ENCODE results near the gene PID1. TPM values are rescaled to one million over a fixed set of nuclear protein-coding genes. Genes with fewer than 3 reads are reported as not detected.
A peak's percentile ranks its signal among the peaks of the same experiment; 100 is the strongest.

Gene PID1
- total RNA-seq, 1 donor from 2014 or later, result 10.7 TPM

DNA sequence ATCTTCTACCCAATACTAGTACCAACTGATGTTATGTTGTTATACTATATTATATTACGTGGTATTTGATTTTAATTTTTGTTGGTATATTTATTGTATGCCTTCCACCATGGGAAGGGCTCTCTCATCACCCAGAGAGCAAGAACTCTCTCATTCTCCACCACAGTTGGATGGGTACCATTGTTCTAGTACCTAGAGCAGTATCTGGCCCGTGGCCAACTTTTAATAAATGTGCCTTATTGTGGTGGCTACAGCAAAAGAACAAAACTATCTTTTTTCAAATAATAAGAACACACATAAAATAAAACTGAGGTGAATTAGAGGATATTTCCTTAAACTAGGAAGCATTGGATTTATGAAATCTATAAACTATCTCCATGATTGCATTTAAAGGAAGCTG is 71.8 kb downstream of the PID1 start:
- no peaks in the 10 kb centered on the region for H3K9me3 ChIP-seq (ENCODE audit: insufficient read depth, low read depth, low read length)
- H3K4me3 ChIP-seq (ENCODE audit: insufficient read depth, low read depth, low read length), result no peak overlapping the region
- H3K4me1 ChIP-seq (ENCODE audit: insufficient read depth, low read length), result no peaks in the 10 kb centered on the region
- Mint-ChIP-seq H3K36me3 (ENCODE audit: low read depth, unreplicated experiment) (no peaks in the 10 kb centered on the region), H3K9me3 (ENCODE audit: unreplicated experiment) (no peaks in the 10 kb centered on the region), H3K27me3 (ENCODE audit: low read depth, unreplicated experiment) (no peaks in the 10 kb centered on the region), H3K27ac (ENCODE audit: unreplicated experiment) (no peak overlapping the region), H3K4me3 (ENCODE audit: unreplicated experiment) (no peak overlapping the region), H3K4me1 (ENCODE audit: low read depth, unreplicated experiment) (no peaks in the 10 kb centered on the region)
- no peaks in the 10 kb centered on the region for H4K20me1 ChIP-seq (ENCODE audit: insufficient read depth, low read length)
- H3K79me2 ChIP-seq (ENCODE audit: insufficient read depth, low read length), result no peaks in the 10 kb centered on the region
- TF ChIP-seq, protein P1, sequence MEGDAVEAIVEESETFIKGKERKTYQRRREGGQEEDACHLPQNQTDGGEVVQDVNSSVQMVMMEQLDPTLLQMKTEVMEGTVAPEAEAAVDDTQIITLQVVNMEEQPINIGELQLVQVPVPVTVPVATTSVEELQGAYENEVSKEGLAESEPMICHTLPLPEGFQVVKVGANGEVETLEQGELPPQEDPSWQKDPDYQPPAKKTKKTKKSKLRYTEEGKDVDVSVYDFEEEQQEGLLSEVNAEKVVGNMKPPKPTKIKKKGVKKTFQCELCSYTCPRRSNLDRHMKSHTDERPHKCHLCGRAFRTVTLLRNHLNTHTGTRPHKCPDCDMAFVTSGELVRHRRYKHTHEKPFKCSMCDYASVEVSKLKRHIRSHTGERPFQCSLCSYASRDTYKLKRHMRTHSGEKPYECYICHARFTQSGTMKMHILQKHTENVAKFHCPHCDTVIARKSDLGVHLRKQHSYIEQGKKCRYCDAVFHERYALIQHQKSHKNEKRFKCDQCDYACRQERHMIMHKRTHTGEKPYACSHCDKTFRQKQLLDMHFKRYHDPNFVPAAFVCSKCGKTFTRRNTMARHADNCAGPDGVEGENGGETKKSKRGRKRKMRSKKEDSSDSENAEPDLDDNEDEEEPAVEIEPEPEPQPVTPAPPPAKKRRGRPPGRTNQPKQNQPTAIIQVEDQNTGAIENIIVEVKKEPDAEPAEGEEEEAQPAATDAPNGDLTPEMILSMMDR (IDR thresholded peaks at IDR 0.05; ENCODE audit: insufficient read depth, low read depth, low read length), result no peak
- TF ChIP-seq EZH2 (IDR thresholded peaks at IDR 0.05; ENCODE audit: insufficient read depth, low read length), result no peak
- no peak overlapping the region for H3K9ac ChIP-seq (ENCODE audit: low read length)
- FAIRE-seq (no peak), DNase-seq (ENCODE audit: low read depth) (no peak)
- H3K27ac ChIP-seq (ENCODE audit: low read depth, low read length), result no peak overlapping the region
- H2AFZ ChIP-seq (ENCODE audit: low read depth, low read length), result no peak overlapping the region
- no peaks in the 10 kb centered on the region for H3K27me3 ChIP-seq (ENCODE audit: insufficient read depth, low read length)
- H3K4me2 ChIP-seq (ENCODE audit: low read length), result no peak overlapping the region
- H3K36me3 ChIP-seq (ENCODE audit: insufficient read depth, low read length), result no peaks in the 10 kb centered on the region

DNA sequence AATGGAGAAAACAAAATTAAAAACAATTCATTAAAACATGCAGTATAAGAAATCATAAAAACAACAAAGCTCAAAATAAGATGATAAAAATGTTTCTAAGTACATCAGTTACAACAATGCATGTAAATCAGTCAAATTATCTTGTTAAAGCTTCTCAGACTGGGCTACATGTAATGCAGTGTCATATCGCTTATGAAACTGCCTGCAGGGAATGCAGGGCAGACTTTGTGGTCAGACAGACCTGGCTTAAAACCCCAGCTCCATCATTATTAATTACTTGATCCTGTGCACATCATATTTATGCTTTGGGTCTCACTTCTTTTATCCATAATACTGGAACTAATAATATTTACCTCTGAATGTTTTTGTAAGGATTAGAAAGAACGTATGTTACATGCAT is 74.6 kb downstream of the PID1 start:
- Histone ChIP-seq H2AFZ (ENCODE audit: low read depth, low read length) (no peak overlapping the region), H3K9ac (ENCODE audit: low read length) (no peak overlapping the region), H3K4me1 (ENCODE audit: insufficient read depth, low read length) (no peaks in the 10 kb centered on the region), H3K9me3 (ENCODE audit: insufficient read depth, low read depth, low read length) (no peaks in the 10 kb centered on the region), H3K27me3 (ENCODE audit: insufficient read depth, low read length) (no peaks in the 10 kb centered on the region), H3K79me2 (ENCODE audit: insufficient read depth, low read length) (no peaks in the 10 kb centered on the region), H3K4me3 (ENCODE audit: insufficient read depth, low read depth, low read length) (no peak overlapping the region), H3K4me2 (ENCODE audit: low read length) (no peak overlapping the region), H4K20me1 (ENCODE audit: insufficient read depth, low read length) (no peaks in the 10 kb centered on the region), H3K36me3 (ENCODE audit: insufficient read depth, low read length) (no peaks in the 10 kb centered on the region), H3K27ac (ENCODE audit: low read depth, low read length) (no peak overlapping the region)
- no peak overlapping the region for H3K4me3 Mint-ChIP-seq (ENCODE audit: unreplicated experiment)
- no peaks in the 10 kb centered on the region for H3K9me3 Mint-ChIP-seq (ENCODE audit: unreplicated experiment)
- H3K4me1 Mint-ChIP-seq (ENCODE audit: low read depth, unreplicated experiment), result no peaks in the 10 kb centered on the region
- FAIRE-seq (no peak), DNase-seq (ENCODE audit: low read depth) (peak; percentile 10)
- no peaks in the 10 kb centered on the region for H3K27me3 Mint-ChIP-seq (ENCODE audit: low read depth, unreplicated experiment)
- no peak for TF ChIP-seq EZH2 (IDR thresholded peaks at IDR 0.05; ENCODE audit: insufficient read depth, low read length)
- TF ChIP-seq, protein P1 (IDR thresholded peaks at IDR 0.05; ENCODE audit: insufficient read depth, low read depth, low read length), result no peak
- no peak overlapping the region for H3K27ac Mint-ChIP-seq (ENCODE audit: unreplicated experiment)
- no peaks in the 10 kb centered on the region for H3K36me3 Mint-ChIP-seq (ENCODE audit: low read depth, unreplicated experiment)

DNA sequence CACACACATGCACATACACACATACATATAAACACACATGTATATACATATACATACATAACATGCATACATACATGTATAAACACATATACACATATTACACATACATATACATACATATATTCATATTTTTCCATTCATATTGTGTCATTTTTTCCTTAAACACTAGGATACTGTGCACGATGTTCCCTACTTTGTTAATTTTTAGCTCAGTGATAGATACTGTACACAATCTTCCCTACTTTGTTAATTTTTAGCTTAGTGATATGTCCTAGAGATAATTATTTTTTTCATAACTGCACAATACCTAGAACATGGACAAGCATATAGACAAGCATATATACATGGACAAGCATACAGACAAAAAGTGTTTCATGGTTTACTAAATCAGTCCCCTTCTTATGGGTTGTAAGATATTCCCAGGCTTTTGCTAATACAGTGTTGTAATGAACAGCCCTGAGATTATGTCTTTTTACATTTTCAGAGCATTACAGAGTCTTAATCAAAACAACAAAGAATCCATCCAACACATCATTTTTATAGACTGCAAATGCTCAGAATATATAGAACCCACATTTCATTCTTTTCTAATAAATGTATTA is 75.6 kb downstream of the PID1 start:
- DNase-seq (ENCODE audit: low read depth), result no peak
- no peak for TF ChIP-seq EZH2 (IDR thresholded peaks at IDR 0.05; ENCODE audit: insufficient read depth, low read length)
- TF ChIP-seq, protein P1 (IDR thresholded peaks at IDR 0.05; ENCODE audit: insufficient read depth, low read depth, low read length), result no peak
- Histone ChIP-seq H3K4me2 (ENCODE audit: low read length) (no peak overlapping the region), H4K20me1 (ENCODE audit: insufficient read depth, low read length) (no peaks in the 10 kb centered on the region), H3K9ac (ENCODE audit: low read length) (no peak overlapping the region), H3K36me3 (ENCODE audit: insufficient read depth, low read length) (no peaks in the 10 kb centered on the region), H2AFZ (ENCODE audit: low read depth, low read length) (no peak overlapping the region), H3K27ac (ENCODE audit: low read depth, low read length) (no peak overlapping the region), H3K9me3 (ENCODE audit: insufficient read depth, low read depth, low read length) (no peaks in the 10 kb centered on the region), H3K27me3 (ENCODE audit: insufficient read depth, low read length) (no peaks in the 10 kb centered on the region), H3K79me2 (ENCODE audit: insufficient read depth, low read length) (no peaks in the 10 kb centered on the region), H3K4me3 (ENCODE audit: insufficient read depth, low read depth, low read length) (no peak overlapping the region), H3K4me1 (ENCODE audit: insufficient read depth, low read length) (no peaks in the 10 kb centered on the region)
- H3K27ac Mint-ChIP-seq (ENCODE audit: unreplicated experiment), result no peak overlapping the region
- H3K4me3 Mint-ChIP-seq (ENCODE audit: unreplicated experiment), result no peak overlapping the region
- no peaks in the 10 kb centered on the region for H3K4me1 Mint-ChIP-seq (ENCODE audit: low read depth, unreplicated experiment)
- H3K27me3 Mint-ChIP-seq (ENCODE audit: low read depth, unreplicated experiment), result no peaks in the 10 kb centered on the region
- H3K9me3 Mint-ChIP-seq (ENCODE audit: unreplicated experiment), result no peaks in the 10 kb centered on the region
- H3K36me3 Mint-ChIP-seq (ENCODE audit: low read depth, unreplicated experiment), result no peaks in the 10 kb centered on the region
- no peak for FAIRE-seq
